ENCODE results near the gene SARDH.

SARDH gene

DNA sequence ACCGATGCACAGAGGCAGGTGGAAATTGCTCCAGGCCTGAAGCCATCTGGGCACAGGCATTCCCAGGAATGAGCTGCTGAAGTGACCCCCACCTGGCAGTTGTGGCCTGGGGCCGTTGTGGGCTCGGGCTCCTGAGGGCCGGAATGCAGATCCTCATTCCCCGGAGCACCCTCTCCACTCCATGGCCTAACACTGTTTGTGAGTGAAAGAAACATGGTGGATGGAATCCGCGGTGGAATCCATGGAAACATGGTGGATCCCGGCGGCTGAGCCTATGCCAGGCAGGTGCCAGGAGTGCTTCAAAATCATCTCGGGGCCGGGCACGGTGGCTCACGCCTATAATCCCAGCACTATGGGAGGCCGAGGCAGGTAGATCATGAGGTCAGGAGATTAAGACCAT lies 3.6 kb upstream of the SARDH start:
- DNase-seq (ENCODE audit: low read depth): no peak
- TF ChIP-seq, protein P1, sequence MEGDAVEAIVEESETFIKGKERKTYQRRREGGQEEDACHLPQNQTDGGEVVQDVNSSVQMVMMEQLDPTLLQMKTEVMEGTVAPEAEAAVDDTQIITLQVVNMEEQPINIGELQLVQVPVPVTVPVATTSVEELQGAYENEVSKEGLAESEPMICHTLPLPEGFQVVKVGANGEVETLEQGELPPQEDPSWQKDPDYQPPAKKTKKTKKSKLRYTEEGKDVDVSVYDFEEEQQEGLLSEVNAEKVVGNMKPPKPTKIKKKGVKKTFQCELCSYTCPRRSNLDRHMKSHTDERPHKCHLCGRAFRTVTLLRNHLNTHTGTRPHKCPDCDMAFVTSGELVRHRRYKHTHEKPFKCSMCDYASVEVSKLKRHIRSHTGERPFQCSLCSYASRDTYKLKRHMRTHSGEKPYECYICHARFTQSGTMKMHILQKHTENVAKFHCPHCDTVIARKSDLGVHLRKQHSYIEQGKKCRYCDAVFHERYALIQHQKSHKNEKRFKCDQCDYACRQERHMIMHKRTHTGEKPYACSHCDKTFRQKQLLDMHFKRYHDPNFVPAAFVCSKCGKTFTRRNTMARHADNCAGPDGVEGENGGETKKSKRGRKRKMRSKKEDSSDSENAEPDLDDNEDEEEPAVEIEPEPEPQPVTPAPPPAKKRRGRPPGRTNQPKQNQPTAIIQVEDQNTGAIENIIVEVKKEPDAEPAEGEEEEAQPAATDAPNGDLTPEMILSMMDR (IDR thresholded peaks at IDR 0.05; ENCODE audit: insufficient read depth, low read depth, low read length, missing control alignments): no peak
- no peak overlapping the region for H3K4me3 ChIP-seq (ENCODE audit: low read depth, low read length)

GRCh38 chr9:133740911-133741310 lies 2.8 kb upstream of the SARDH start:
- TF ChIP-seq, protein P1 (IDR thresholded peaks at IDR 0.05; ENCODE audit: insufficient read depth, low read depth, low read length, missing control alignments): no peak
- H3K4me3 ChIP-seq (ENCODE audit: low read depth, low read length): no peak overlapping the region
- no peak for DNase-seq (ENCODE audit: low read depth)

GRCh38 chr9:133739408-133740280 lies 1.5 kb upstream of the SARDH start:
- no peak overlapping the region for H3K4me3 ChIP-seq (ENCODE audit: low read depth, low read length)
- TF ChIP-seq, protein P1 (IDR thresholded peaks at IDR 0.05; ENCODE audit: insufficient read depth, low read depth, low read length, missing control alignments): no peak
- DNase-seq (ENCODE audit: low read depth): no peak

DNA sequence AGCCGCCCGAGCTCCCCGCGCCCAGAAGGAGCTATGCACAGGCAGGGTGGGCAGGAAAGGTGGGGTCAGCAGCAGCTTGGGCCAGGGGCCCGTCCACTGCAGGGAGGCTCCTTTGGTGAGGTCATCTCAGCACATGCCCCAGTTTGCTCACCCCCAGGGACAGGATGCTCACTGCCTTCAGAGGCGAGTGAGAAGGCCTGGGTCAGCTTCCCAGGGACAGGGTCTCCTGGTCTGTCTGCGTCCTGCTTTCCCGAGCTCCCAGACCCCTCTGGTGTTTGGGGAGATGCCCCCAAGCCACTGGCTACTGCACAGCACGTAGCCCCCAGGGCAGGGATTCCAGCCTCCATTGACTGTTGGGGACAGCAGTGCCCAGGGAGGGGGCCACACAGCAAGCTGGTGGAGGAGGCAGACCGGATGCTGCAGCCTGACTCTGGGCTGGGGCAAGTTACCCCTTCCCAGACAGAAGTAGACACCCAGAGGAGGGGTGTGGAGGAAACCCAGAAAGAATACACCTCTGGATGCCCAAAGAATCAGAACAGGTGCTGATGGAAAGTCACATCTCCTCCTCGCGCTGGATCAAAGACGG lies 581 bp upstream of the SARDH start:
- TF ChIP-seq, protein P1 (IDR thresholded peaks at IDR 0.05; ENCODE audit: insufficient read depth, low read depth, low read length, missing control alignments): no peak
- no peak overlapping the region for H3K4me3 ChIP-seq (ENCODE audit: low read depth, low read length)
- DNase-seq (ENCODE audit: low read depth): no peak

DNA sequence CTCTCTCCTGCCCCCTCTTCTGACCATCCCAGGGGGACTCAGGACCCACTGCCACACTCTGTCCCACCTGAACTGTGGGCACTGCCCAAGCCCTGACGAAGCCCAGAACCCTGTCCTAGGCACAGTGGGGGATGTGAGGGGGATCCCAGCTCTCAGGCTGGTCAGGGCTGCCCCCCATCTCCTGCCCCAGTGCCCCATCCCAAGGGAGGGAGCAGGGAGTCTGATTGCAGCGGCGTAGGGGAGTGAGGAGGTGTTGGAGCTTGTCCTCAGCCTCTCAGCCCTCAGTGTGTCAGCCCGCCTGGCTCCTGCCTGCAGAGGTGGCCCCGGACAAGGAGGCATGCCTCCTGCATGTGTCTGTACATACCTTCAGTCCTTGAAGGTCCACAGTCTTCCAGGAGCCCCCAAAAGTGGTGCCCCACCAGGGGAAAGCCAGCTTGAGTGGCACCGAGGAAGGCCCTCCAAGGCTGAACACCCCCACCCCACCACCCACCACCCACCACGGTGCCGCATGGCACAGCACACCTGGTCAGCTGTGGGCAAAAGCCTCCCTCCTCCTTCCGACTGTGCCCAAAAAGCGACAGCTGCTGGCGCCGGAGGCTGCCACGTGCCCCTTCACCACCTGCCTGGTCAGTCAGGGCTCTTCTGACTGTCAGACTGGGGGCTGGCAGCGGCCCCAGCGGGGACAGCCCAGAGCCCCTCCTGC lies 930 bp downstream of the SARDH start:
- TF ChIP-seq, protein P1 (IDR thresholded peaks at IDR 0.05; ENCODE audit: insufficient read depth, low read depth, low read length, missing control alignments): no peak
- H3K4me3 ChIP-seq (ENCODE audit: low read depth, low read length): no peak overlapping the region
- DNase-seq (ENCODE audit: low read depth): no peak

- no peak overlapping the region for H3K4me3 ChIP-seq (ENCODE audit: low read depth, low read length)
- TF ChIP-seq, protein P1 (IDR thresholded peaks at IDR 0.05; ENCODE audit: insufficient read depth, low read depth, low read length, missing control alignments): no peak
- DNase-seq (ENCODE audit: low read depth): no peak
These were observed 2.2 kb downstream of the SARDH start for GRCh38 chr9:133735931-133736330.

All from GM12865 (cell line).